ENCODE measurements around the gene POLR2F.

DNA sequence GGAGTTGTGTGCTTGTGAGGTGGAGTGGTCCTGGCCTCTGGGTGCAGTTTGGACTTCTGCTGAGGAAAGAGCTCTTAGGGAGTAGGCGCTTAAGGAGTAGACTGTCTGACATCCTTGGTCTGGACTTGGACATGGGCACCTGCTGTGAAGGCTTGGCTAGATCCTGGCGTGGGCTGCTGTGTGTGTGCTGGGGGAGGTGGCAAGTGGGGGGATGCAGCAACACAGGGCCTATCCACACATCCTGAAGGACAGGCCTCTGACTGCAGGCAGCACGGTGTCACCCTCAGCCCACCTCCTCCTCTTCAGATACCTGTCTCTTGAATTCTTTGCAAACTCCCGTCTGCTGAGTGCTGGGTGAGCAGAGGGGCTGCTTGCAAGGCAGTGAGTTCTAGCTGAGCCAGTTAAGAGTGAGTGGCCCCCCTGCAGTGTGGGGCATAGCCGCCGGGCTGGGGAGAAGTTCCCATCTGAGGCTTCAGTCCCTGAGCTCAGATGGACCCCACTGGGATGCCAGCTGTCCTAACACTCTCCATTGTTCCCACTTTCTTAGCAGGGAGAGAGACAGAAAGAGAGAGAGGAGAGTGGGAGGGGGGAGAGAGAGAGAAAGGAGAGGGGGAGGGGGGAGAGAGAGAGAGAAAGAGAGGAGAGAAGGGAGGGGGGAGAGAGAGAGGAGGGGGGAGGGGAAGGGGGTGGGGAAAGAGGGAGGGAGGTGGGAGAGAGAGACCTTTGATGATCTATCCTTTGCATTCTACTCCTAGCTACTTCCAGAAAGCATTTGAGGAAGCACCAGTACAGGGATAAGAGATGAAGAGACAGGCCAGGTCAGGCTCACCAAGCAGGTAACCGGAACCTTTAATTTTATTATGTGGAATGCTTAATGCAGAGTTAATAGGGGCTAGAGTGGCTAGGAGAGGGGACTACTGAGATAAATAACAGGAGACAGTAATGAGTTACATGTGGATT, 18.3 kb downstream of the POLR2F start:
- TF ChIP-seq ZBTB7A (IDR thresholded peaks at IDR 0.05; ENCODE audit: low read depth) (no peak), TEAD4 (IDR thresholded peaks at IDR 0.05) (no peak), RAD21 (IDR thresholded peaks at IDR 0.05; ENCODE audit: low read depth) (no peak), TCF12 (IDR thresholded peaks at IDR 0.05; ENCODE audit: low read depth) (no peak), EP300 (IDR thresholded peaks at IDR 0.05; ENCODE audit: borderline replicate concordance) (no peak), TAF1 (IDR thresholded peaks at IDR 0.05; ENCODE audit: low read depth) (no peak), CEBPB (IDR thresholded peaks at IDR 0.05) (no peak), FOXM1 (IDR thresholded peaks at IDR 0.05; ENCODE audit: borderline replicate concordance, low read depth) (no peak)
- TF ChIP-seq, protein P1, sequence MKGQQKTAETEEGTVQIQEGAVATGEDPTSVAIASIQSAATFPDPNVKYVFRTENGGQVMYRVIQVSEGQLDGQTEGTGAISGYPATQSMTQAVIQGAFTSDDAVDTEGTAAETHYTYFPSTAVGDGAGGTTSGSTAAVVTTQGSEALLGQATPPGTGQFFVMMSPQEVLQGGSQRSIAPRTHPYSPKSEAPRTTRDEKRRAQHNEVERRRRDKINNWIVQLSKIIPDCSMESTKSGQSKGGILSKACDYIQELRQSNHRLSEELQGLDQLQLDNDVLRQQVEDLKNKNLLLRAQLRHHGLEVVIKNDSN (IDR thresholded peaks at IDR 0.05): no peak
- TF ChIP-seq, protein P2, sequence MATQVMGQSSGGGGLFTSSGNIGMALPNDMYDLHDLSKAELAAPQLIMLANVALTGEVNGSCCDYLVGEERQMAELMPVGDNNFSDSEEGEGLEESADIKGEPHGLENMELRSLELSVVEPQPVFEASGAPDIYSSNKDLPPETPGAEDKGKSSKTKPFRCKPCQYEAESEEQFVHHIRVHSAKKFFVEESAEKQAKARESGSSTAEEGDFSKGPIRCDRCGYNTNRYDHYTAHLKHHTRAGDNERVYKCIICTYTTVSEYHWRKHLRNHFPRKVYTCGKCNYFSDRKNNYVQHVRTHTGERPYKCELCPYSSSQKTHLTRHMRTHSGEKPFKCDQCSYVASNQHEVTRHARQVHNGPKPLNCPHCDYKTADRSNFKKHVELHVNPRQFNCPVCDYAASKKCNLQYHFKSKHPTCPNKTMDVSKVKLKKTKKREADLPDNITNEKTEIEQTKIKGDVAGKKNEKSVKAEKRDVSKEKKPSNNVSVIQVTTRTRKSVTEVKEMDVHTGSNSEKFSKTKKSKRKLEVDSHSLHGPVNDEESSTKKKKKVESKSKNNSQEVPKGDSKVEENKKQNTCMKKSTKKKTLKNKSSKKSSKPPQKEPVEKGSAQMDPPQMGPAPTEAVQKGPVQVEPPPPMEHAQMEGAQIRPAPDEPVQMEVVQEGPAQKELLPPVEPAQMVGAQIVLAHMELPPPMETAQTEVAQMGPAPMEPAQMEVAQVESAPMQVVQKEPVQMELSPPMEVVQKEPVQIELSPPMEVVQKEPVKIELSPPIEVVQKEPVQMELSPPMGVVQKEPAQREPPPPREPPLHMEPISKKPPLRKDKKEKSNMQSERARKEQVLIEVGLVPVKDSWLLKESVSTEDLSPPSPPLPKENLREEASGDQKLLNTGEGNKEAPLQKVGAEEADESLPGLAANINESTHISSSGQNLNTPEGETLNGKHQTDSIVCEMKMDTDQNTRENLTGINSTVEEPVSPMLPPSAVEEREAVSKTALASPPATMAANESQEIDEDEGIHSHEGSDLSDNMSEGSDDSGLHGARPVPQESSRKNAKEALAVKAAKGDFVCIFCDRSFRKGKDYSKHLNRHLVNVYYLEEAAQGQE (IDR thresholded peaks at IDR 0.05; ENCODE audit: low read depth): no peak
- TF ChIP-seq, protein P3, sequence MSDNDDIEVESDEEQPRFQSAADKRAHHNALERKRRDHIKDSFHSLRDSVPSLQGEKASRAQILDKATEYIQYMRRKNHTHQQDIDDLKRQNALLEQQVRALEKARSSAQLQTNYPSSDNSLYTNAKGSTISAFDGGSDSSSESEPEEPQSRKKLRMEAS (IDR thresholded peaks at IDR 0.05): no peak

Data from Ishikawa (cell line).